ENCODE data around the gene SV2B. TPM values are rescaled to one million over a fixed set of nuclear protein-coding genes. Genes with fewer than 3 reads are reported as not detected.

Gene SV2B
- total RNA-seq, 1 experiment from 2014 or later: not detected

DNA sequence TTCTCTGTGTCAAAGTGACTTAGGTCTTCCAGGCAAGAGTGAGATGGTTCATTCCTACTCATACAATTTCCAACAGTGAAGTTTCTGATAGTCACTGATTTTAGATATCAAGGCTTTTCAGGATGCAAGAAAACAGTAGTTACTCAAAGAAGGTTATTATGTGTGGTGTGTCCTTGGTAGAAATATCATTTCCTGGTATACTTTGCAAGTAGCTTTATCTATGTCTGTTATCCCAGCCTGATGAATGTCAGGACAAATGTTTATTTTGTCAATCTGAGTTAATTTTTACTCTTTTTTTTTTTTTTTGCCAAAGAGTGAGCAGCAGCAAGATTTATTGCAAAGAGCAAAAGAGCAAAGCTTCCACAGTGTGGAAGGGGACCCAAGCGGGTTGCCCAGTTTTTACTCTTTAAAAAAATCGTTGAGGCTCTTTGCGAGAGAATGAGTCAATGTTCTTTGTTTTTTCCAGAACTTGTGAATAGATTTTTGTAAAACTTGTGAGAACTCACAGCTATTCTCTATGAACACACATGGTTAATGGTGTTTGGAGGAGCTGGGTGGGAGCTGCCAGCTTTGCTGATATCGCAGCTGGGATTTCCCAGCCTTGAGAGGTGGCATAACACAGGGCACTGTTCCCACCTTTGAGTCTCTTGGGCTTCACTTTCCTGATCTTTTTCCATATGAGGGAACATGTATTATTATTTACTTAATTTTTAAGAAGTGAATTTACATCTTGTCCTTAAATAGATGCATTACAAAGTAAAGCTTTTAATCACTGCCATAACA is 51.9 kb downstream of the SV2B start:
- H3K27me3 ChIP-seq (ENCODE audit: insufficient read depth, low read length): no peaks in the 10 kb centered on the region
- H2AK5ac ChIP-seq (ENCODE audit: insufficient read length, low read length): no peak overlapping the region
- TF ChIP-seq CTCF (conservative IDR thresholded peaks at IDR 0.05): no peak
- H3K79me1 ChIP-seq (ENCODE audit: insufficient read depth, low read depth, low read length, poor library complexity, severe bottlenecking): no peaks in the 10 kb centered on the region
- no peak overlapping the region for H2BK15ac ChIP-seq (ENCODE audit: low read depth, low read length)
- H2BK5ac ChIP-seq (ENCODE audit: insufficient read length, low read length): no peak overlapping the region
- no peaks in the 10 kb centered on the region for H3K9me3 ChIP-seq (ENCODE audit: control insufficient read depth, low read depth, low read length)
- H3K27me3 Mint-ChIP-seq (ENCODE audit: low read depth): peaks cover 8% of the 10 kb centered on the region
- no peak for DNase-seq
- H3K36me3 Mint-ChIP-seq (ENCODE audit: insufficient read depth in 1 of 3, low read depth in 3 of 3): no peaks in the 10 kb centered on the region
- H3K56ac ChIP-seq (ENCODE audit: insufficient read length, low read depth, low read length): no peak overlapping the region
- H2BK120ac ChIP-seq (ENCODE audit: low read depth, low read length, poor library complexity, severe bottlenecking): no peak overlapping the region
- peaks cover 3 to 12% of the 10 kb centered on the region in 2 experiments for H3K4me1 Mint-ChIP-seq
- H3K27ac Mint-ChIP-seq: no peak overlapping the region
- no peak overlapping the region for H2AFZ ChIP-seq (ENCODE audit: low read length)
- H3K27ac ChIP-seq (ENCODE audit: insufficient read length, low read depth, low read length): no peak overlapping the region
- no peak overlapping the region for H3K4me3 Mint-ChIP-seq
- no peak overlapping the region for H3K23ac ChIP-seq (ENCODE audit: insufficient read length, low read depth, low read length)
- WGBS (ENCODE audit: extremely low coverage, insufficient read length, low lambda C conversion rate): no CpG with 5 or more reads among the region's 4 CpGs
- no peaks in the 10 kb centered on the region for H3K4me1 ChIP-seq (ENCODE audit: insufficient read depth, low read length)
- H2BK12ac ChIP-seq (ENCODE audit: insufficient read length, low read depth, low read length): no peak overlapping the region
- no peak overlapping the region for H3K18ac ChIP-seq (ENCODE audit: insufficient read length, low read depth, low read length)
- H3K4ac ChIP-seq (ENCODE audit: low read depth, low read length): no peak overlapping the region
- no peak overlapping the region for H4K91ac ChIP-seq (ENCODE audit: insufficient read length, low read depth, low read length)
- no peaks in the 10 kb centered on the region for H3K23me2 ChIP-seq (ENCODE audit: insufficient read length, low read depth, low read length, poor library complexity, severe bottlenecking)
- H3K9me3 Mint-ChIP-seq: no peaks in the 10 kb centered on the region; a peak in 1 of 5 replicates
- H3K79me2 ChIP-seq (ENCODE audit: insufficient read depth, low read length): no peaks in the 10 kb centered on the region
- no peak overlapping the region for H3K9ac ChIP-seq (ENCODE audit: extremely low read depth, insufficient read length, low read length)
- H3T11ph ChIP-seq (ENCODE audit: low read length): no peak overlapping the region
- H3K4me2 ChIP-seq (ENCODE audit: insufficient read depth, insufficient read length, low read length): no peak overlapping the region
- no peak overlapping the region for H2BK20ac ChIP-seq (ENCODE audit: low read depth, low read length, poor library complexity, severe bottlenecking)
- H4K20me1 ChIP-seq (ENCODE audit: control insufficient read depth, insufficient read depth, insufficient read length): no peaks in the 10 kb centered on the region
- H4K5ac ChIP-seq (ENCODE audit: insufficient read length, low read depth, low read length): no peak overlapping the region
- H3K14ac ChIP-seq (ENCODE audit: insufficient read depth, low read length): no peak overlapping the region
- no peak overlapping the region for H4K8ac ChIP-seq (replicated peaks; ENCODE audit: insufficient read length, low read depth, low read length)

Measured in H9 (cell line).